K562 (cell line): ENCODE data around the gene NUBPL. TPM values are rescaled to one million over a fixed set of nuclear protein-coding genes. Genes with fewer than 3 reads are reported as not detected.

ENCODE experiments used
- ARNT ChIP-seq, 2 experiments: fragments of 450-650 bp; IDR thresholded peaks; 2 replicates each; pipeline ENCODE4 v1.6.1; 2016; ENCODE audit warnings: mild to moderate bottlenecking in 1 of 2
- ATF2 ChIP-seq: sonication (generic); formaldehyde crosslinking; IDR thresholded peaks from 2 replicates; pipeline ENCODE4 v1.8.1; 2022; ENCODE audit warnings: missing genetic modification reagents
- CHD1 ChIP-seq: fragments of 200-600 bp; sonication (generic); IDR thresholded peaks from one replicate; pipeline ENCODE4 v1.6.1; 2012; ENCODE audit warnings: mild to moderate bottlenecking, moderate library complexity, low read length, inconsistent platforms
- CXXC5 ChIP-seq: fragments of 250-450 bp; sonication (Bioruptor Pico); IDR thresholded peaks from 2 replicates; pipeline ENCODE4 v1.8.0; 2022; ENCODE audit warnings: inconsistent platforms, mild to moderate bottlenecking, moderate library complexity
- DIDO1 ChIP-seq: fragments of 450-650 bp; IDR thresholded peaks from 2 replicates; pipeline ENCODE4 v1.6.1; 2016; ENCODE audit warnings: low read depth, missing biosample characterization, missing genetic modification characterization
- EGR1 ChIP-seq: fragments of 450-650 bp; conservative IDR thresholded peaks from 2 replicates; pipeline ENCODE4 v1.6.1; 2017; ENCODE audit warnings: mild to moderate bottlenecking
- ELF2 ChIP-seq: fragments of 250-450 bp; sonication (Bioruptor Pico); IDR thresholded peaks from 2 replicates; pipeline ENCODE4 v1.5.0; 2021; ENCODE audit warnings: mild to moderate bottlenecking
- FOS ChIP-seq: IDR thresholded peaks from 3 replicates; pipeline ENCODE4 v1.6.1; 2011; ENCODE audit not compliant: insufficient read length; ENCODE audit errors: extremely low read depth
- GABPB1 ChIP-seq: sonication (generic); formaldehyde crosslinking; IDR thresholded peaks from 2 replicates; pipeline ENCODE4 v1.8.0; 2022; ENCODE audit warnings: mild to moderate bottlenecking, missing genetic modification reagents
- HBP1 ChIP-seq: fragments of 450-650 bp; formaldehyde crosslinking; IDR thresholded peaks from 2 replicates; pipeline ENCODE4 v1.4.0; 2022; ENCODE audit warnings: missing genetic modification characterization
- HDGF ChIP-seq: fragments of 450-650 bp; IDR thresholded peaks from 2 replicates; pipeline ENCODE4 v1.6.1; 2016
- KAT7 ChIP-seq: sonication (generic); formaldehyde crosslinking; IDR thresholded peaks from 2 replicates; pipeline ENCODE4 v1.8.0; 2022; ENCODE audit warnings: missing genetic modification reagents, mild to moderate bottlenecking, borderline replicate concordance
- MTA3 ChIP-seq: fragments of 450-650 bp; formaldehyde crosslinking; IDR thresholded peaks from 2 replicates; pipeline ENCODE4 v1.6.1; 2017; ENCODE audit warnings: mild to moderate bottlenecking, borderline replicate concordance
- MXD1 ChIP-seq: fragments of 250-450 bp; sonication (Bioruptor Pico); IDR thresholded peaks from 2 replicates; pipeline ENCODE4 v1.8.0; 2021; ENCODE audit warnings: borderline replicate concordance, mild to moderate bottlenecking, moderate library complexity; ENCODE audit not compliant: poor library complexity, severe bottlenecking
- RERE ChIP-seq: sonication (generic); formaldehyde crosslinking; IDR thresholded peaks from 2 replicates; pipeline ENCODE4 v1.8.0; 2023; ENCODE audit warnings: missing genetic modification reagents, mild to moderate bottlenecking, borderline replicate concordance
- RFX5 ChIP-seq: IDR thresholded peaks from 2 replicates; pipeline ENCODE4 v1.6.1; 2011; ENCODE audit warnings: low read depth, mild to moderate bottlenecking, improper control_type of control experiment, low read length
- SAP30 ChIP-seq: fragments of 200-600 bp; sonication (generic); IDR thresholded peaks from 2 replicates; pipeline ENCODE4 v1.6.1; 2012; ENCODE audit warnings: borderline replicate concordance, low read depth, mild to moderate bottlenecking, moderate library complexity, low read length, control low read depth, inconsistent platforms; ENCODE audit not compliant: insufficient read depth, poor library complexity, severe bottlenecking
- STAT5A ChIP-seq: IDR thresholded peaks from 2 replicates; pipeline ENCODE4 v1.6.1; 2012; ENCODE audit warnings: low read length, inconsistent platforms, borderline replicate concordance
- TCF3 ChIP-seq: sonication (generic); formaldehyde crosslinking; IDR thresholded peaks from 2 replicates; pipeline ENCODE4 v1.4.0; 2020; ENCODE audit warnings: mild to moderate bottlenecking, missing genetic modification reagents
- ZNF668 ChIP-seq: fragments of 250-450 bp; sonication (Bioruptor Pico); IDR thresholded peaks from 2 replicates; pipeline ENCODE4 v1.8.0; 2022; ENCODE audit warnings: mild to moderate bottlenecking, inconsistent platforms
- polyA plus RNA-seq, 8 experiments: library from polyadenylated mRNA; depleted of rRNA in 4 of 8; stranded (reverse) in 5 of 8; unstranded in 3 of 8; fragments of >200 nt; fragmentation: Nextera tagmentation in 2 of 8; fragmentation: Illumina TruSeq in 1 of 8; extraction: Ambion mirVana in 2 of 8; extraction: Trizol in 1 of 8; gene quantifications; 2 replicates each; pipeline versions ENCODE4 v1.2.1 to v1.2.3, GENCODE V29; 2011 to 2014; ENCODE audit warnings: inconsistent platforms in 1 of 8, missing spikeins in 1 of 8
- total RNA-seq, 7 experiments: library from RNA; depleted of rRNA in 6 of 7; stranded (reverse); fragments of >200 nt in 6 of 7; fragmentation: Illumina TruSeq in 2 of 7; extraction: Trizol in 2 of 7; gene quantifications; 2 replicates each; pipeline versions ENCODE4 v1.2.1 to v1.2.3, GENCODE V29; 2011 to 2021; ENCODE audit warnings: low replicate concordance in 1 of 7

Gene NUBPL
- total and polyA plus RNA-seq, 9 of the 15 experiments (the other 6 are each of a cell fraction or from before 2014, with no cell fraction given) = 3.2 to 8.7 (median 6.1) TPM

GRCh38 chr14:31561155-31561846 is at the start of gene NUBPL (continued):
- TF ChIP-seq MXD1 (CRISPR knock-in tag) (no peak), ARNT (IDR thresholded peaks at IDR 0.05) (no peak), MTA3 (peak; percentile 72; the same call in 1 of the 2 replicates), SAP30 (peak; percentile 86), CXXC5 (CRISPR knock-in tag) (peak; percentile 81), ELF2 (CRISPR knock-in tag) (no peak), STAT5A (no peak), HDGF (no peak), TCF3 (no peak), FOS (no peak), RFX5 (peak; percentile 90), KAT7 (CRISPR knock-in tag) (peak; percentile 59; the same call in 1 of the 2 replicates), DIDO1 (peak; percentile 63; the same call in 1 of the 2 replicates), ATF2 (CRISPR knock-in tag) (0 out of 2 replicates have a peak, but pooled peaks have one; percentile 19), HBP1 (CRISPR knock-in tag) (no peak), ZNF668 (CRISPR knock-in tag) (no peak), EGR1 (no peak), GABPB1 (CRISPR knock-in tag) (no peak), RERE (CRISPR knock-in tag) (no peak), CHD1 (peak; percentile 42)
